H9 (cell line): ENCODE results near the gene PDE3B. TPM values are rescaled to one million over a fixed set of nuclear protein-coding genes. Genes with fewer than 3 reads are reported as not detected.

ENCODE experiments used
- DNase-seq: peaks from one replicate; pipeline ENCODE4 v3.0.0-alpha.2; 2017
- H2AFZ ChIP-seq: one replicate; pipeline ENCODE4 v1.6.1; 2013; ENCODE audit warnings: mild to moderate bottlenecking, low read length, control low read depth, moderate library complexity
- H2AK5ac ChIP-seq: 2 replicates; pipeline ENCODE4 v1.6.1; 2013; ENCODE audit warnings: low read length, control low read depth, mixed read lengths; ENCODE audit not compliant: insufficient read length
- H2BK120ac ChIP-seq: one replicate; pipeline ENCODE4 v1.6.1; 2013; ENCODE audit warnings: low read depth, mild to moderate bottlenecking, low read length, control low read depth, inconsistent platforms; ENCODE audit not compliant: poor library complexity, severe bottlenecking
- H2BK12ac ChIP-seq: 2 replicates; pipeline ENCODE4 v1.6.1; 2013; ENCODE audit warnings: low read length, control low read depth, mixed read lengths, low read depth; ENCODE audit not compliant: insufficient read length
- H2BK15ac ChIP-seq: 2 replicates; pipeline ENCODE4 v1.6.1; 2013; ENCODE audit warnings: low read depth, low read length, control low read depth
- H2BK20ac ChIP-seq: one replicate; pipeline ENCODE4 v1.6.1; 2013; ENCODE audit warnings: low read depth, mild to moderate bottlenecking, low read length, control low read depth, inconsistent platforms; ENCODE audit not compliant: poor library complexity, severe bottlenecking
- H2BK5ac ChIP-seq: 2 replicates; pipeline ENCODE4 v1.6.1; 2013; ENCODE audit warnings: low read length, control low read depth, mixed read lengths; ENCODE audit not compliant: insufficient read length
- H3K14ac ChIP-seq: 2 replicates; pipeline ENCODE4 v1.6.1; 2013; ENCODE audit warnings: low read length, control low read depth; ENCODE audit not compliant: insufficient read depth
- H3K18ac ChIP-seq: 2 replicates; pipeline ENCODE4 v1.6.1; 2013; ENCODE audit warnings: low read depth, mild to moderate bottlenecking, mixed read lengths, low read length, control low read depth; ENCODE audit not compliant: insufficient read length
- H3K23ac ChIP-seq: 2 replicates; pipeline ENCODE4 v1.6.1; 2013; ENCODE audit warnings: low read length, control low read depth, mixed read lengths, low read depth; ENCODE audit not compliant: insufficient read length
- H3K23me2 ChIP-seq: 2 replicates; pipeline ENCODE4 v1.6.1; 2013; ENCODE audit warnings: low read depth, mild to moderate bottlenecking, mixed read lengths, low read length, control low read depth; ENCODE audit not compliant: insufficient read length, poor library complexity, severe bottlenecking
- H3K27ac ChIP-seq: 2 replicates; pipeline ENCODE4 v1.5.1; 2013; ENCODE audit warnings: low read length, control low read depth, mixed read lengths, low read depth; ENCODE audit not compliant: insufficient read length
- H3K27me3 ChIP-seq: 2 replicates; pipeline ENCODE4 v1.6.1; 2013; ENCODE audit warnings: low read length, control low read depth, inconsistent platforms; ENCODE audit not compliant: insufficient read depth
- H3K4ac ChIP-seq: 2 replicates; pipeline ENCODE4 v1.6.1; 2013; ENCODE audit warnings: low read depth, mild to moderate bottlenecking, control low read depth, inconsistent platforms, low read length, moderate library complexity
- H3K4me1 ChIP-seq: 2 replicates; pipeline ENCODE4 v1.6.1; 2013; ENCODE audit warnings: low read length, control low read depth, inconsistent platforms; ENCODE audit not compliant: insufficient read depth
- H3K4me2 ChIP-seq: 2 replicates; pipeline ENCODE4 v1.6.1; 2013; ENCODE audit warnings: low read length, control low read depth, mixed read lengths; ENCODE audit not compliant: insufficient read length, insufficient read depth
- H3K56ac ChIP-seq: 2 replicates; pipeline ENCODE4 v1.6.1; 2013; ENCODE audit warnings: low read depth, mild to moderate bottlenecking, mixed read lengths, low read length, control low read depth; ENCODE audit not compliant: insufficient read length
- H3K79me1 ChIP-seq: 2 replicates; pipeline ENCODE4 v1.6.1; 2013; ENCODE audit warnings: low read depth, mild to moderate bottlenecking, moderate library complexity, low read length, control low read depth, inconsistent platforms; ENCODE audit not compliant: insufficient read depth, poor library complexity, severe bottlenecking
- H3K79me2 ChIP-seq: 2 replicates; pipeline ENCODE4 v1.6.1; 2013; ENCODE audit warnings: low read length, control low read depth, inconsistent platforms; ENCODE audit not compliant: insufficient read depth
- H3K9ac ChIP-seq: 2 replicates; pipeline ENCODE4 v1.6.1; 2013; ENCODE audit warnings: low read length, control low read depth, mixed read lengths; ENCODE audit not compliant: insufficient read length; ENCODE audit errors: extremely low read depth
- H3K9me3 ChIP-seq: one replicate; pipeline ENCODE4 v1.6.1; 2013; ENCODE audit warnings: low read depth, low read length, inconsistent platforms; ENCODE audit not compliant: control insufficient read depth
- H3T11ph ChIP-seq: one replicate; pipeline ENCODE4 v1.6.1; 2013; ENCODE audit warnings: mild to moderate bottlenecking, low read length, control low read depth, inconsistent platforms
- H4K20me1 ChIP-seq: one replicate; pipeline ENCODE4 v1.6.1; 2013; ENCODE audit not compliant: control insufficient read depth, insufficient read length, insufficient read depth
- H4K5ac ChIP-seq: 2 replicates; pipeline ENCODE4 v1.6.1; 2013; ENCODE audit warnings: low read depth, mild to moderate bottlenecking, mixed read lengths, low read length, control low read depth; ENCODE audit not compliant: insufficient read length
- H4K8ac ChIP-seq: replicated peaks from 2 replicates; pipeline ENCODE4 v1.6.1; 2013; ENCODE audit warnings: low read length, control low read depth, mixed read lengths, low read depth; ENCODE audit not compliant: insufficient read length
- H4K91ac ChIP-seq: 2 replicates; pipeline ENCODE4 v1.6.1; 2013; ENCODE audit warnings: low read depth, mild to moderate bottlenecking, moderate library complexity, mixed read lengths, low read length, control low read depth; ENCODE audit not compliant: insufficient read length
- H3K27ac Mint-ChIP-seq, 3 experiments: 2 replicates in 2 of 3; 3 replicates in 1 of 3; pipeline ENCODE4 v1.8.0; 2020 to 2021; ENCODE audit warnings: mixed read lengths in 3 of 3, mild to moderate bottlenecking in 1 of 3, moderate library complexity in 1 of 3
- H3K27me3 Mint-ChIP-seq: 2 replicates; pipeline ENCODE4 v1.8.0; 2021; ENCODE audit warnings: low read depth, mild to moderate bottlenecking, moderate library complexity, mixed read lengths
- H3K36me3 Mint-ChIP-seq, 3 experiments: 2 replicates in 2 of 3; 3 replicates in 1 of 3; pipeline ENCODE4 v1.8.0; 2020 to 2021; ENCODE audit warnings: low read depth in 3 of 3, mixed read lengths in 3 of 3; ENCODE audit not compliant: insufficient read depth in 1 of 3
- H3K4me1 Mint-ChIP-seq, 2 experiments: 2 replicates each; pipeline ENCODE4 v1.8.0; 2020; ENCODE audit warnings: mixed read lengths in 2 of 2
- H3K4me3 Mint-ChIP-seq, 2 experiments: 2 replicates in 1 of 2; 3 replicates in 1 of 2; pipeline ENCODE4 v1.8.0; 2020 to 2021; ENCODE audit warnings: mild to moderate bottlenecking in 2 of 2, mixed read lengths in 2 of 2, moderate library complexity in 1 of 2
- H3K9me3 Mint-ChIP-seq, 2 experiments: 2 replicates in 1 of 2; 3 replicates in 1 of 2; pipeline ENCODE4 v1.8.0; 2020; ENCODE audit warnings: mild to moderate bottlenecking in 2 of 2, mixed read lengths in 2 of 2, moderate library complexity in 1 of 2
- WGBS: extraction: QIAGEN DNeasy Blood & Tissue Kit; methylation state at CpG from one replicate; pipeline ENCODE4 v1.1.7; 2013; ENCODE audit warnings: missing lambda C conversion rate, low lambda C conversion rate, mixed read lengths; ENCODE audit not compliant: insufficient read length; ENCODE audit errors: extremely low coverage; 5-methylcytosine and 5-hydroxymethylcytosine counted together
- total RNA-seq: library from RNA; stranded (reverse); gene quantifications from 2 replicates; pipeline ENCODE4 v1.2.1, GENCODE V29; 2021
- TF ChIP-seq, protein P1 (sequence below): fragments of 200-600 bp; sonication (generic); conservative IDR thresholded peaks from 3 replicates; pipeline ENCODE4 v1.8.0; 2021; ENCODE audit warnings: antibody characterized with exemption, mild to moderate bottlenecking

PDE3B gene
- total RNA-seq, 1 experiment from 2014 or later = 6.6 TPM

DNA sequence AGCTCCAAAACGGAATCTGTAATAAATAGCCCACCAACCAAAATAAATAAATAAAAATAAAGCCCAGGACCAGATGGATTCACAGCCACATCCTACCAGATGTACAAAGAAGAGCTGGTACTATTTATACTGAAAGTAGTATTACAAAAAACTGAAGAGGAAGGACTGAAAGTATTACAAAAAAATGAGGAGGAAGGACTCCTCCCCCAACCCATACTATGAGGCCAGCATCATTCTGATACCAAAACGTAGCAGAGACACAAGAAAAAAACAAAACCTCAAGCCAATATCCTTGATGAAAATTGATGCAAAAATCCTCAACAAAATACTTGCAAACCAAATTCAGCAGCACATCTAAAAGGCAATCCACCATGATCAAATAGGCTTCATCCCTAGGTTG lies 183.0 kb downstream of the PDE3B start:
- TF ChIP-seq, protein P1, sequence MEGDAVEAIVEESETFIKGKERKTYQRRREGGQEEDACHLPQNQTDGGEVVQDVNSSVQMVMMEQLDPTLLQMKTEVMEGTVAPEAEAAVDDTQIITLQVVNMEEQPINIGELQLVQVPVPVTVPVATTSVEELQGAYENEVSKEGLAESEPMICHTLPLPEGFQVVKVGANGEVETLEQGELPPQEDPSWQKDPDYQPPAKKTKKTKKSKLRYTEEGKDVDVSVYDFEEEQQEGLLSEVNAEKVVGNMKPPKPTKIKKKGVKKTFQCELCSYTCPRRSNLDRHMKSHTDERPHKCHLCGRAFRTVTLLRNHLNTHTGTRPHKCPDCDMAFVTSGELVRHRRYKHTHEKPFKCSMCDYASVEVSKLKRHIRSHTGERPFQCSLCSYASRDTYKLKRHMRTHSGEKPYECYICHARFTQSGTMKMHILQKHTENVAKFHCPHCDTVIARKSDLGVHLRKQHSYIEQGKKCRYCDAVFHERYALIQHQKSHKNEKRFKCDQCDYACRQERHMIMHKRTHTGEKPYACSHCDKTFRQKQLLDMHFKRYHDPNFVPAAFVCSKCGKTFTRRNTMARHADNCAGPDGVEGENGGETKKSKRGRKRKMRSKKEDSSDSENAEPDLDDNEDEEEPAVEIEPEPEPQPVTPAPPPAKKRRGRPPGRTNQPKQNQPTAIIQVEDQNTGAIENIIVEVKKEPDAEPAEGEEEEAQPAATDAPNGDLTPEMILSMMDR = no peak
- no peak overlapping the region for H2AK5ac ChIP-seq
- H3K4ac ChIP-seq = no peak overlapping the region
- H3K9ac ChIP-seq = no peak overlapping the region
- no peaks in the 10 kb centered on the region for H3K23me2 ChIP-seq
- H3K27ac Mint-ChIP-seq = no peak overlapping the region
- no peak overlapping the region for H2BK15ac ChIP-seq
- no peak overlapping the region for H3K18ac ChIP-seq
- H4K8ac ChIP-seq = no peak overlapping the region
- peaks cover 9 to 31% (median 18%) of the 10 kb centered on the region in 3 experiments; a peak in 6 of 7 replicates for H3K36me3 Mint-ChIP-seq
- H2BK20ac ChIP-seq = no peak overlapping the region
- no peaks in the 10 kb centered on the region for H3K9me3 ChIP-seq
- H2BK12ac ChIP-seq = no peak overlapping the region
- H4K20me1 ChIP-seq = no peaks in the 10 kb centered on the region
- H3K79me2 ChIP-seq = no peaks in the 10 kb centered on the region
- no peak overlapping the region for H3K4me3 Mint-ChIP-seq
- H3K23ac ChIP-seq = no peak overlapping the region
- no peak overlapping the region for H2AFZ ChIP-seq
- DNase-seq = no peak
- no peaks in the 10 kb centered on the region for H3K4me1 ChIP-seq
- H4K5ac ChIP-seq = no peak overlapping the region
- no peak overlapping the region for H3T11ph ChIP-seq
- no CpG with 5 or more reads among the region's 2 CpGs for WGBS
- peaks cover 19 to 43% of the 10 kb centered on the region in 2 experiments; a peak in 4 of 5 replicates for H3K9me3 Mint-ChIP-seq
- H3K56ac ChIP-seq = no peak overlapping the region
- H3K14ac ChIP-seq = no peak overlapping the region
- H4K91ac ChIP-seq = no peak overlapping the region
- no peaks in the 10 kb centered on the region for H3K4me1 Mint-ChIP-seq
- no peak overlapping the region for H3K27ac ChIP-seq
- H3K4me2 ChIP-seq = no peak overlapping the region
- H3K27me3 Mint-ChIP-seq = no peaks in the 10 kb centered on the region
- H2BK120ac ChIP-seq = no peak overlapping the region
- H3K27me3 ChIP-seq = no peaks in the 10 kb centered on the region
- H2BK5ac ChIP-seq = no peak overlapping the region
- H3K79me1 ChIP-seq = no peaks in the 10 kb centered on the region
